K562 treated with DMSO at 1 percent for 4 hours (cell line): ENCODE measurements around the gene INHBC. TPM values are rescaled to one million over a fixed set of nuclear protein-coding genes. Genes with fewer than 3 reads are reported as not detected.

Experiments
- total RNA-seq: library from RNA; unstranded; fragments of 300-600 nt; gene quantifications from 2 replicates; pipeline ENCODE4 v1.2.3, GENCODE V29; 2022; ENCODE audit not compliant: insufficient read depth

INHBC gene
- total RNA-seq, result 0.31 TPM in 1 of 2 replicates, not detected in the other

GRCh38 chr12:57434517-57435223 is at the start of gene INHBC:
Gene INHBC, plus strand, starts transcription at chr12:57434784. Its CDS starts 103 bp downstream, at chr12:57434887.

GRCh38 chr12:57430931-57431566 is 3.5 kb upstream of the INHBC start, which contains the start of gene R3HDM2:
Gene R3HDM2, minus strand, starts transcription at chr12:57431043. Its CDS starts 120,615 bp downstream, at chr12:57310428.

DNA sequence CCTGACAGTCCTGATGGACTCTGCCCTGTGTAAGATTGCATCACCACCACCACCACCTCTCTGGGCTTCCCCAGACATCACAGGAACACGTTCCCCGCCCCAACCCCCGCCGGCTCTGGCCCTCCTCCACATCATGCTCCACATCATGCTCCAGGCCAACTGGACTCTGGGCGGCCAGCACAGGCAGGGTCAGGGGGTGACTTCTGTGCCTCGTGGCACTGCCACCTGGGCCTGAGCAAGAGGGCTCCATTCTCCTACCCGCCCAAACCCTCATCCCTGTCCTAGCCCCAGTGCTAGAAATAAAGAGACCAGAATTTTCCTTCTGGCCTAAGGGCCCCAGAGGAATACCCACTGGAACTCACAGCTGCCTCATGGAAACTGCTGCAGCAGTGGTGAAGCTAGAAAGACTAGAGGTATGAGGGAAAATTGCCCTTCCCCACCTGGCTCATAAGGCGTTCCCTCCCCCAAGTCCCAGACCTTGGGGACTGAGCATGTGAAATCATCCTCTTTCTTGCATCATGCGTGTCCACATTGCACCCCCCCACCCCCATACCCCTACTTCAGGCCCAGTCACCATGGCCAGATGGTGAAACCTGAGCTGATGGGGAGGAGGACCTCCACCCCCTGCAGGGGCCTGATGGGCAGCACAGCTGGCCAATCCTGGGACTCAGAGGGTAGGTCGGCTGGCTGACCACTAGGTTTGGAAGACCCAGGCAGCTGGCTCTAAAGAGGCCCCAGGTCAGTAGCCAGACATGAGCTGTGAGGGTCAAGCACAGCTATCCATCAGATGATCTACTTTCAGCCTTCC is 20.2 kb downstream of the INHBC start, which contains the start of gene INHBE:
Gene INHBE (plus strand): TSS at position 742 of the 808 bp plus-strand sequence. CDS start 230 bp downstream, outside the sequence.

DNA sequence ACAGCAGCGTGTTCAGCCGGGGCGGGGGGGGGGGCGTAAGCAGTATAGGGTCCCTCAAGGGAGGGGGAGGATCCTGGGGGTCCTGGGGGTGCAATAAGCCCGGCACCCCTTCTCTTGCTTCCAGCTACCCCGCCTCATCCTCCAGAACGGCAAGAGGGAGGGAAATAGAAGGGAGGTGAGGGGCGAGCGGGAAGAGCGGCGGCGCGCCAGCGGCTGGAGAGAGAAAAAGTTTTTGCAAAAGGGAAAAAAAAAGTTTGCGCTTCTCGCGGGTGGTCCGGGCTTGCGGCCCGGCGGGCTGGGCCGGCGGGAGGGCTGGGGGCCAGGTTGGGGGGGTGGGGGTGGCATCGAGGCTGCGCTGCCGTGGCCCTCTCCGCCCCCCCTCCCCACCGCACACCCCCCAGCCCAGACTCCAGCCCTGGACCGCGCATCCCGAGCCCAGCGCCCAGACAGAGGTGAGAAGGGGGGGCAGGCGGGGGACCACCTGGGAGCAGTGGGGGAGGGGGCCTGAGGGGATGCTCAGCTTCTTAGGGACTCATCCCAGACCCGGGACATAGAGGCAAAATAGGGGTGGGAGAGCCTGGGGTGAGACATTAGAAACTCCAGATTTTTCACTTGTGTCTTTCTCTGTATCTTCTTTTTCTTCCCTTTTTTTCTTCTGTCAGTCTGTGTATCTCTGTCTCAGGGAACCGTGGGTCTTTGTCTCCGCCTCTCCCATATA is 25.3 kb downstream of the INHBC start, which contains the start of gene GLI1:
Gene GLI1 (plus strand): TSS at position 36 of the 718 bp plus-strand sequence. CDS start 3,907 bp downstream, outside the sequence.

DNA sequence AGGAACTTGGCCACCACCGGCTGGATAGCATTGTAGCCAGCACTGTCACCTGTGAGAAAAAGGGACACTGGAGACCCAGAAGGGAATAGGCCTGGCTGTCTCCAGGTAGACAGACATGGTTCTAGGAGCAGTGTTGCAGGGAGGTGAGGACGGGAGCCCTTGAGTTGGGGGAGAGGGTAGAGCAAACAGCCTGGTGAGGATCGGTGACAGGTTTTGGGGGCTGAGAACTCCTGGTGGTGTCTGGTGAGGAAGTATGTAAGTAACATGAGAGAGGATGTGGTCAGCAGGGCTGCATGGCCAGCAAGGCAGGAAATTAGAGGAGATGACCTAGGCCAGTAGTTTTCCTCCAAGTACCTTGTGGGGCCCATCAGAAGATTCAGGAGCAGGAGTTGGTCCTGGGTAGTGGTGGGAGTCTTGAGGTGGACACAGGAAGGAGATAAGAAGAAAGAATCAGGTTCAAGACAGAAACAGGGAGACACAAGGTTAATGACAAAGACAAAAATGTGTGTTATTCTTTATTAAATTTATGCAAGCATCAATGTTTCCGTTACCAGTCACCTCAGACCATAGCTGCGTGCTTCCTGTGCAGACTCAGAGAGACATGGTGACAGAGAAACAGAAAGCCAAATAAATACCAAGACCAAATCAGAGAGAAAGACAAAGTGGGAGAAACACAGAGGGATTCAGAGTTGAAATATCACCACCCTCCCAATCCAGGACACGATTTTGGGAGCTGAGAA is 45.0 kb downstream of the INHBC start, which contains the start of gene ARHGAP9:
Gene ARHGAP9 (minus strand): TSS at position 491 of the 740 bp plus-strand sequence. CDS start 460 bp downstream, at position 31.

DNA sequence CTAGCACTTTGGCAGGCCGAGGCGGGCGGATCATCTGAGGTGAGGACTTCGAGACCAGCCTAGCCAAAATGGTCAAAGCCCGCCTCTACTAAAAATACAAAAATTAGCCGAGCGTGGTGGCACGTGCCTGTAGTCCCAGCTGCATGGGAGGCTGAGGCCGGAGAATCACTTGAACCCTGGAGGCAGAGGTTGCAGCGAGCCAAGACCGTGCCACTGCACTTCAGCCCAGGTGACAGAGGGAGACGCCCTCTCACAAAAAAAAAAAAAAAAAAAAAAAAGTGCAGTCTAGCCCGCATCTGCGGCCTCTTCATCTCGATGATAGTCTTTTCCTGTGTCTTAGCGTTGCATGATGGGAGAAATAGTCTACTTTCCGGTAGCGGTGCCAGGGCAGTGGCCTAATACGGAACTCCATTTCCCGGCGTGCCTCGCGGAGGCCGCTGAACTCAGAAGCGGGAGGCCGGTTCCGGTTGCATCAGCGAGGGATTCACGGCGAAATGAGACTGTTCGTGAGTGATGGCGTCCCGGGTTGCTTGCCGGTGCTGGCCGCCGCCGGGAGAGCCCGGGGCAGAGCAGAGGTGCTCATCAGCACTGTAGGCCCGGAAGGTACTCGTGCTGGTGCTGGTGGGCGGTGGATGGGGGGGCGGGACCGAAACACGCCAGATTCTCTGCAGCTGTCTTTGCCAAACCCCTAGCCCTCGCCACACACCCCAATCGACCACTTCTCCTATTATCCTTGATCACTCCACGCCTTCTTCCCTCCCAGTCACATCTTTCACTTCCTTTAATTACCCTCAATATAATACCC is 53.2 kb downstream of the INHBC start, which contains the start of gene MARS1:
Gene MARS1 (plus strand): TSS at position 472 of the 805 bp plus-strand sequence. CDS start 23 bp downstream, at position 495.

Other genes starting within 250 kb of the INHBC start
- 6.5 and 7.2 TPM in 2 replicates for gene NXPH4, start 218.0 kb upstream of the INHBC start, total RNA-seq
- 643 and 739 TPM in 2 replicates for gene SHMT2, start 205.1 kb upstream of the INHBC start, total RNA-seq
- gene STAC3, start 183.6 kb upstream of the INHBC start, total RNA-seq, result 6.3 and 7.1 TPM in 2 replicates
- gene R3HDM2, start 3.7 kb upstream of the INHBC start, total RNA-seq, result 15.5 and 21.6 TPM in 2 replicates
- 49.4 and 57.7 TPM in 2 replicates for gene INHBE, start 20.5 kb downstream of the INHBC start, total RNA-seq
- gene GLI1, start 25.0 kb downstream of the INHBC start, total RNA-seq, result 2.6 and 3.5 TPM in 2 replicates
- gene ARHGAP9, start 45.1 kb downstream of the INHBC start, total RNA-seq, result 14.0 and 18.3 TPM in 2 replicates
- gene MARS1, start 53.3 kb downstream of the INHBC start, total RNA-seq, result 487 and 490 TPM in 2 replicates
- 140 and 191 TPM in 2 replicates for gene DDIT3, start 85.7 kb downstream of the INHBC start, total RNA-seq
- 15.6 and 20.0 TPM in 2 replicates for gene MBD6, start 88.0 kb downstream of the INHBC start, total RNA-seq
- gene DCTN2, start 112.4 kb downstream of the INHBC start, total RNA-seq, result 189 and 190 TPM in 2 replicates
- 9.7 and 11.8 TPM in 2 replicates for gene KIF5A, start 115.3 kb downstream of the INHBC start, total RNA-seq
- gene PIP4K2C, start 156.4 kb downstream of the INHBC start, total RNA-seq, result 27.5 and 31.0 TPM in 2 replicates
- 0.25 TPM in 1 of 2 replicates, not detected in the other for gene DTX3, start 170.0 kb downstream of the INHBC start, total RNA-seq
- gene ARHGEF25, start 176.7 kb downstream of the INHBC start, total RNA-seq, result 12.1 and 14.9 TPM in 2 replicates
- gene B4GALNT1, start 198.4 kb downstream of the INHBC start, total RNA-seq, result 21.1 and 36.0 TPM in 2 replicates